ENCODE measurements around the gene FBN1. TPM values are rescaled to one million over a fixed set of nuclear protein-coding genes. Genes with fewer than 3 reads are reported as not detected.

FBN1 gene
- total RNA-seq, 1 experiment from 2014 or later = 1.1 TPM

GRCh38 chr15:48465410-48465809 is 180.1 kb downstream of the FBN1 start:
- Mint-ChIP-seq H3K4me3 (ENCODE audit: low read depth, unreplicated experiment) (no peak overlapping the region), H3K36me3 (ENCODE audit: insufficient read depth, unreplicated experiment) (no peaks in the 10 kb centered on the region), H3K27ac (ENCODE audit: unreplicated experiment) (no peak overlapping the region)

GRCh38 chr15:48463366-48463880 is 182.1 kb downstream of the FBN1 start:
- no TSS peak for BruUV-seq (replicated peaks)
- intact Hi-C loops (cut with micrococcal nuclease; ENCODE audit: unreplicated experiment) = no loop called here
- H3K27me3 Mint-ChIP-seq (ENCODE audit: unreplicated experiment) = no peaks in the 10 kb centered on the region
- CTCF ChIA-PET = no interaction called here
- TF ChIP-seq CTCF (IDR thresholded peaks at IDR 0.05; ENCODE audit: unreplicated experiment) = no peak
- no peak overlapping the region for H3K27ac Mint-ChIP-seq (ENCODE audit: unreplicated experiment)
- no peaks in the 10 kb centered on the region for H3K4me1 Mint-ChIP-seq (ENCODE audit: low read depth, unreplicated experiment)
- H3K36me3 Mint-ChIP-seq (ENCODE audit: insufficient read depth, unreplicated experiment) = no peaks in the 10 kb centered on the region
- H3K9me3 Mint-ChIP-seq (ENCODE audit: low read depth, unreplicated experiment) = no peaks in the 10 kb centered on the region
- no peak overlapping the region for H3K4me3 Mint-ChIP-seq (ENCODE audit: low read depth, unreplicated experiment)
- DNase-seq = no peak

More at GRCh38 chr15:48465410-48465809, 180.1 kb downstream of the FBN1 start:
- H3K27me3 Mint-ChIP-seq (ENCODE audit: unreplicated experiment) = no peaks in the 10 kb centered on the region
- no peaks in the 10 kb centered on the region for H3K4me1 Mint-ChIP-seq (ENCODE audit: low read depth, unreplicated experiment)
- DNase-seq = no peak
- no peaks in the 10 kb centered on the region for H3K9me3 Mint-ChIP-seq (ENCODE audit: low read depth, unreplicated experiment)
- CTCF ChIA-PET = no interaction called here
- TF ChIP-seq CTCF (IDR thresholded peaks at IDR 0.05; ENCODE audit: unreplicated experiment) = no peak
- no TSS peak for BruUV-seq (replicated peaks)
- intact Hi-C loops (cut with micrococcal nuclease; ENCODE audit: unreplicated experiment) = no loop called here

GRCh38 chr15:48462688-48463087 is 182.8 kb downstream of the FBN1 start:
- CTCF ChIA-PET = no interaction called here
- Mint-ChIP-seq H3K36me3 (ENCODE audit: insufficient read depth, unreplicated experiment) (no peaks in the 10 kb centered on the region), H3K27ac (ENCODE audit: unreplicated experiment) (no peak overlapping the region), H3K9me3 (ENCODE audit: low read depth, unreplicated experiment) (no peaks in the 10 kb centered on the region), H3K4me3 (ENCODE audit: low read depth, unreplicated experiment) (no peak overlapping the region), H3K27me3 (ENCODE audit: unreplicated experiment) (no peaks in the 10 kb centered on the region), H3K4me1 (ENCODE audit: low read depth, unreplicated experiment) (no peaks in the 10 kb centered on the region)
- no peak for DNase-seq
- BruUV-seq (replicated peaks) = no TSS peak
- TF ChIP-seq CTCF (IDR thresholded peaks at IDR 0.05; ENCODE audit: unreplicated experiment) = no peak
- intact Hi-C loops (cut with micrococcal nuclease; ENCODE audit: unreplicated experiment) = no loop called here

GRCh38 chr15:48459571-48460442 is 185.7 kb downstream of the FBN1 start:
- no peak for TF ChIP-seq CTCF (IDR thresholded peaks at IDR 0.05; ENCODE audit: unreplicated experiment)
- intact Hi-C loops (cut with micrococcal nuclease; ENCODE audit: unreplicated experiment) = no loop called here
- no TSS peak for BruUV-seq (replicated peaks)
- H3K36me3 Mint-ChIP-seq (ENCODE audit: insufficient read depth, unreplicated experiment) = no peaks in the 10 kb centered on the region
- no peak overlapping the region for H3K27ac Mint-ChIP-seq (ENCODE audit: unreplicated experiment)
- no peak overlapping the region for H3K4me3 Mint-ChIP-seq (ENCODE audit: low read depth, unreplicated experiment)
- no peaks in the 10 kb centered on the region for H3K4me1 Mint-ChIP-seq (ENCODE audit: low read depth, unreplicated experiment)
- H3K9me3 Mint-ChIP-seq (ENCODE audit: low read depth, unreplicated experiment) = no peaks in the 10 kb centered on the region
- DNase-seq = peak; percentile 7
- CTCF ChIA-PET = no interaction called here
- H3K27me3 Mint-ChIP-seq (ENCODE audit: unreplicated experiment) = no peaks in the 10 kb centered on the region
